ENCODE results near the gene CALR3.

DNA sequence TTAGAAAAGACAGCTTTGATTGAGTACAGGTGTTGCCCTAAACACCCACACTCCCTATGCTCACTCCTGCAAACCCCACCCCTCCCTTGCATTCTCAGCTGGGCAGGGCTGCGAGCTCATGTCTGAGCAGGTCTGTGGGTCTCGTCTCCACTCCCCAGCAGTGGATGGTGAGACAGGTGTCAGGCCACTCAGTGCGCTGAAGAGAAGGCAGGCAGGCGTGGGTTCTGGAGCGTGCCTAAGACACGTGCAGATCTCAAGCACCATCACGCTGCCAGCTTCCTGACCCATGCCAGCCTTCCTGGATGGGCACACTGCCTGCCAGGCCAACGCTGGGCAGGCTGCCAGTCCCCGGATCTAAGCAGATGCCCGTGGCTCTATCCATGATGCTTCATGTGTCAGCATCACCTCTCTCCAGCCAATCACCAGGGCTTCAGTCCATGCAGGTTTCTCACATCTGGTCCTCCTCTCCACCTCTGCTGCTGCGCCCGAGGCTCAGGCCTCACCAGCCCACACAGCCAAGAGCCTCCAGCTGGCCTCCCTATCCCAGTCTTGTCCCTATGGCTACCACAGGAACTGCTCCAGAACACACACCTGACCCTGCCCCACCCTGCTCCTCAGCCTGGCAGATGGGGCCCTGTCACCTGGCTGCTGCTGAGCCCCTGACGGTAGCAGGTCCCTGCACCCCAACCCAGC, 66.8 kb downstream of the CALR3 start:
- TF ChIP-seq, protein P1, sequence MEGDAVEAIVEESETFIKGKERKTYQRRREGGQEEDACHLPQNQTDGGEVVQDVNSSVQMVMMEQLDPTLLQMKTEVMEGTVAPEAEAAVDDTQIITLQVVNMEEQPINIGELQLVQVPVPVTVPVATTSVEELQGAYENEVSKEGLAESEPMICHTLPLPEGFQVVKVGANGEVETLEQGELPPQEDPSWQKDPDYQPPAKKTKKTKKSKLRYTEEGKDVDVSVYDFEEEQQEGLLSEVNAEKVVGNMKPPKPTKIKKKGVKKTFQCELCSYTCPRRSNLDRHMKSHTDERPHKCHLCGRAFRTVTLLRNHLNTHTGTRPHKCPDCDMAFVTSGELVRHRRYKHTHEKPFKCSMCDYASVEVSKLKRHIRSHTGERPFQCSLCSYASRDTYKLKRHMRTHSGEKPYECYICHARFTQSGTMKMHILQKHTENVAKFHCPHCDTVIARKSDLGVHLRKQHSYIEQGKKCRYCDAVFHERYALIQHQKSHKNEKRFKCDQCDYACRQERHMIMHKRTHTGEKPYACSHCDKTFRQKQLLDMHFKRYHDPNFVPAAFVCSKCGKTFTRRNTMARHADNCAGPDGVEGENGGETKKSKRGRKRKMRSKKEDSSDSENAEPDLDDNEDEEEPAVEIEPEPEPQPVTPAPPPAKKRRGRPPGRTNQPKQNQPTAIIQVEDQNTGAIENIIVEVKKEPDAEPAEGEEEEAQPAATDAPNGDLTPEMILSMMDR (IDR thresholded peaks at IDR 0.05) = no peak
- TF ChIP-seq POLR2A (IDR thresholded peaks at IDR 0.05) = no peak
